ENCODE data around the gene TRPM3.

- TF ChIP-seq CTCF (conservative IDR thresholded peaks at IDR 0.05) (no peak), ZFX (IDR thresholded peaks at IDR 0.05) (no peak)
These were observed 204.1 kb downstream of the TRPM3 start for GRCh38 chr9:70917277-70917676.

Measured in C4-2B (cell line).